SW 1271 (cell line): ENCODE results near the gene ATXN2.
"Not testable (repeated sequence)": the region's sequence is repeated elsewhere in the genome, so short reads cannot be mapped to it uniquely, and the experiment has no call there.

ENCODE experiments used
- DNase-seq, 2 experiments: peaks; one replicate each; lab custom pipeline; 2025; lab: John Stamatoyannopoulos, UW

ATXN2 gene

DNA sequence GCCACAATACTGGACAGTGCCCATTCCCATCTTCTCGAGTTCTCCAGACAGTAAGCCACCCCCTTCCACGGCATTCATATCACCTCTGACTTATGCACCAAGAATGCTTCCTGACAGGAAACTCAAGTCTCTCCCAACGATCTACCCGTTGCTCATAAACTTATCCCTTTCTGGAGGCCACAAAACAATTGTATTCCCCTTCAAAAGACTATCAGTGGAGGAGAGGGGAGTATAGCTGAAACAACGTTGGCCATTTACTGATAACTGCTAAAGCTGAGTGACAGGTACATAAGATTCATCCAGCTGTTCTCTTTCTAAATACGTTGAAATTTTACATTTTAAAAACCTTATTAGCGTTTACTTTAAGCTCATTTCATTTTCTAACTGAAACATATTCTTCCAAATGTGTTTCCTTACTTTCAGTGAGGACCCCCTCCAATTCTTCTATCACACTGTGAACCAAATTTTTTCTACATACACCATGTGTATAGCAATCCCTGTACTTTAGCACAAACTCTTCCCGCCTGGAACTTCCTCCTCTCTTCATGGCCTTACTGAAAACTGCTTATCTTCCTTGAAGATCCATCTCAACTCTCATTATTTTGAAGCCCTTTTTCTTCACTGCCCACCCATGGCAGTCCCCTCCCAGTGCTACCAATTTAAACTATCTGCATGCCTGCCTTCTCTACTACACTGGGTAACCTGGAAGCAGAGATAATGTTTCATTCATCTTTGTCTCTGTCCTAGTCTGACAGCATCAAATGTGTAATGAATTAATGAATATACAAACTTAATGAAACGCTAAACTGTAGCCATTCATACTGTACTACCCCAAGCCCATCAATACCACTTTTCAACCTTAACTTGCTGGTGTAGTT is 28.8 kb downstream of the ATXN2 start:
- peak; percentile 79 to 89 for DNase-seq

DNA sequence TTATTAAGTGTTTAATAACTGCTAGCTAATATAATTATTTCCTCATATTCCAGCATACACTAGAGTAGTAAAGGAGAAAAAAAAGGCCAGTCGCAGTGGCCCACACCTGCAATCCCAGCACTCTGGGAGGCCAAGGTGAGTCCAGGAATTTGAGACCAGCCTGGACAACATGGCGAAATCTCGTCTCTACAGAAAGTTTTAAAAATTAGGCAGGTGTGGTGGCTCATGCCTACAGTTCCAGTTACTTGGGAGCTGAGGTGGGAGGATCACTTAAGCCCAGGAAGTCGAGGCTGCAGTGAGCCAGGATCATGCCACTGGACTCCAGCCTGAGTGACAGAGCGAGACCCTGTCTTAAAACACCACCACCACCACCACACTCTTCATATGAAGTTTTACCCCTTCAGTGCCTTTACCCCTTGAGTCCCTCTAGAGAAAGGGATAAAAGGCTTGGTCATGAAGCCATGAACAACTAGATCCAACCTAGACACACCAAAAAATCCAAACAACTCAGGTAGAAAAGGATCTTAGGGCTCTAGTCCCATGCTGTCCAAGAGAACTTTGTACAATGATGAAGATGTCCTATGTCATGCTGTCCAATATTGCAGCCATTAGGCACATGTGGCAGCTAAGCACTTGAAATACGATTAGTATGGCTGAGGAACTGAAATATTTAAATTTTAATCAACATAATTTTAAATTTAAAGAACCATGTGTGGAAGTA is 29.6 kb downstream of the ATXN2 start:
- DNase-seq, result no peak

DNA sequence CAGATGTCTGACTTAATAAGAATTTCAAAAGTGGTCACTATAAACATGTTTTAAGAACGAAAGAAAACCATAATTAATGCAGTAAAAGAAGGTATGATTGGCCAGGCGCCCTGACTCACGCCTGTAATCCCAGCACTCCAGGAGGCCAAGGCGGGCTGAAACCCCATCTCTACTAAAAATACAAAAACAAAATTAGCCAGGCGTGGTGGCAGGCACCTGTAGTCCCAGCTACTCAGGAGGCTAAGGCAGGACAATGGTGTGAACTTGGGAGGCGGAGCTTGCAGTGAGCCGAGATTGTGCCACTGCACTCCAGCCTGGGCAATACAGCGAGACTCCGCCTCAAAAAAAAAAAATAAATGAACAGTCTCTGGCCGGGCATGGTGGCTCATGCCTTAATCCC is 38.3 kb downstream of the ATXN2 start:
- not testable (repeated sequence) for DNase-seq

DNA sequence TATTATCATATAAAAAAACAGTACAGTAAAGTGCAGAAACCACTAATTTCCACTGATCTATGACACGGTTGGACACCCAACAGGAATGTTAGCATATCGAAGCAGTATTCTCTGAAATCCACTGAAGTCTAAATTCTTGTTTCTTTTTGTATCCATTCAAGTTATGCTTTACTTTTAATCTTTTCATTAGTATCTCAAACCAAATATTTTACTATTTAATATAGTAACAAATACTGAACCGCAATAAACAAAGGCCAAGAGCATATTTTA is 41.1 kb downstream of the ATXN2 start:
- DNase-seq, result no peak

DNA sequence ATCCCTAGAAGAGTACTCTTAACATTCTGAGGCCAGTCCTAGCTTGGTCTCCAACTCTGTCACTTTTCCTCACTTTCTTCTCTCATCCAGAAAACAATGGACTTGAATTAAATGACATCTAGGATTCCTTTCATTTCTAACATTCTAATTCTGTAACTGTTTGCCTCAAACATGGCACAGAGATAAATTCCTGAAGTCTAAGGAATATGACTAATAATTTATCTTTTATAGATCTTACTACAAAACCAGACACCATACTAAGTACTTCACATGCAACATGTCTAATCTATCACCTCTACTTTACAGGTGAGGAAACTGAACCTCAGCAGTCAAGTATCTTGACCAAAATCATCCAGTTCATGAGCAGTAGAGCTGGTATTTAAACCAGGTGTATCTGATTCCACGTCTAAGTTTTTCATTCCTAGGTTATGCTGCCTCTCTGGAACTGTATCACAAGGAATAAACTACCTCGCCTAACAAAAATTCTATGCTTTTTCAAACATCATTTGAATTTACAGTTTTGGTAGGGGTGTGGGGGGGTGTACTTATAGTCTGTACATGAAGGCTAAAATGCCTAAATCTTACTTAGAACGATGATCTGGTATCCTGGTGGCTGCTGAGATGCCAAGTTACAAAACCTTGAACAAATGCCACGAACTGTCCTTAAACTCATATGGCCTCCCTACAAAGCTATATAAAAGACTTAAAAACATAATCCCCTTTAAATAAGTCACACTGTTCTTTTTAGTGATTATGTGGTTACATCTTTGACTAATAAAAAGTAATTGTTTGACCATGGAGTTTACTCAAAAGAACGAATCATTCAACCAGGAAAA is 41.6 kb downstream of the ATXN2 start:
- peak in 1 of 2 experiments; percentile 42 for DNase-seq

DNA sequence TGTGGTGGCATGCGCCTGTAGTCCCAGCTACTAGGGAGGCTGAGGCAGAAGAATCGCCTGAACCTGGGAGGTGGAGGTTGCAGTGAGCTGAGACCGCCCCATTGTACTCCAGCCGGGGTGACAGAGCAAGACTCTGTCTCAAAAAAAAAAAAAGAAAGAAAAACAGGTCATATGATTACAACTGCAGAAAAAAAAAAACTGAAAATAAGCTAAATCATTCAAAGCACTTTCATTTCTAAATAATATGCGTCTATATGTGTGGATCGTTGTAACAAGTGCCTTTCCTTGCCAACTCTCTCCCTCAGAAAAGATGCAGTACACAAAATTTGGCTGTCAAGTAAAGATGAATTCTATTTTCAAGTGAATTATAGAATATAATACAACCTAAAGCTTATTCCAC is 42.4 kb downstream of the ATXN2 start:
- DNase-seq, result no peak

DNA sequence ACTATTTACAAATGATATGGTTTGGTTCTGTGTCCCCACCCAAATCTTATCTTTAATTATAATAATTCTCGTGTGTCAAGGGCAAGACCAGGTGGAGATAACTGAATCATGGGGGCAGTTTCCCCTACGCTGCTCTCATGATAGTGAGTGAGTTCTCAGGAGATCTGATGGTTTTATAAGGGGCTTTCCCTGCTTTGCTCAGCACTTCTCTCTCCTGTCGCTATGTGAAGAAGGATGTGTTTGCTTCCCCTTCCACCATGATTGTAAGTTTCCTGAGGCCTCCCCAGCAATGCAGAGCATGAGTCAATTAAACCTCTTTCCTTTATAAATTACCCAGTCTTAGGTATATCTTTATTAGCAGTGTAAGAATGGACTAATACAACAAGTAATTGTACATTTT is 43.8 kb downstream of the ATXN2 start:
- DNase-seq, result not testable (repeated sequence)

DNA sequence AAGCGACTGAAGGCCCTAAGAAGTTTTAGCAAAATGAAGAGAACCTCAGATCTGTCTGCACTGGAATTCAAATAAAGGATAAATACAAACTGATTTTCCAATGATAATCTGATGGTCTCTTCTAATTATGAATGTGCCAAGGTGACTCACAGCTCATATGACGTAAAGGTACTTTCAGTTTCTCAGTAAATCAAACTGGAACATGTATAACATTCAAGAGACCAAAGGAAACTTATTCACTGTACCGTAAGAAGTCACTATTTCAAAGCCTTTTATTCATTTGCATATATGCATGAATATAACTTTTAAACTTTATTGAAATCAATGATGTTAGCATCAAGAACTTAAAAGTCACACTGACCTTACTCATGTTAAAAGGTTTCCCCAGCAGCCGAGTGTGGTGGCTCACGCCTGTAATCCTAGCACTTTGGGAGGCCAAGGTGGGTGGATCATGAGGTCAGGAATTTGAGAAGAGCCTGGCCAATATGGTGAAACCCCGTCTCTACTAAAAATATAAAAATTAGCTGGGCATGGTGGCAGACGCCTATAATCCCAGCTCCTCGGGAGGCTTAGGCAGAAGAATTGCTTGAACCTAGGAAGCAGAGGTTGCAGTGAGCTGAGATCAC is 52.2 kb downstream of the ATXN2 start:
- DNase-seq, result no peak

DNA sequence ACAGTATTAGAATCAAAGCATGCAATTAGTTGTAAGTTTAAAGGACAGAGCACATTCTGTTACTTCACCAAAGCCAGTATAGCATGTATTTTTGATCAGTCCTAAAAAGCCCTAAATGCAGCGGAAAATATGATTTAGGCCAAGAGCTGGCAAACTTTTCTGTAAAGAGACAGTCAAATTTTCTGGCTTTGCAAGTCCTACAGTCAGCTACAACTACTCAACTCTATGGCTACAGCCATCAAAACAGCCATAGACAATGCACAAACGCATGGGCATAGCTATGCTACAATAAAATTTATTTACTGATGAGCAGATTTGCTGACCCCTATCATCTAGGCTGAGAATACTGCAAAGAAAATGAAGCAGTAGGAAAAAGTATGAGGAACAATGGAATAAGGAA is 52.9 kb downstream of the ATXN2 start:
- no peak for DNase-seq

DNA sequence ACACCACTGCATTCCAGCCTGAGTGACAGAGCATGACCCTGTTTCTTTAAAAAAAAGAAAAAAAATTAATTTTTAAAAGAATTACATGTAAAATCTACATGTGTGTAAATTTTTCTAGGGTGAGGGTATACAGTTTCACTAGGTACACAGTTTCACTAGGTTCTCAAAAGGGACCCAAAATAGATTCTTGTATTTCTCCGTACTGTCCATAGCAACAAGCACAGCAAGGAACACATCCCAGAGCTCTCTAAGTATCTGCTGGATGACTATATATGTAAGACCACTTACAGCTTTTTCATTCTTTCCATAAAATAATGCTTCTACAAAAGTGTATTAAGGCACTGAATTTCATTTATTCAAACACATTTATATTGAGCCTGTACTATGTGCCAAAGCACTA is 55.1 kb downstream of the ATXN2 start:
- DNase-seq, result no peak

DNA sequence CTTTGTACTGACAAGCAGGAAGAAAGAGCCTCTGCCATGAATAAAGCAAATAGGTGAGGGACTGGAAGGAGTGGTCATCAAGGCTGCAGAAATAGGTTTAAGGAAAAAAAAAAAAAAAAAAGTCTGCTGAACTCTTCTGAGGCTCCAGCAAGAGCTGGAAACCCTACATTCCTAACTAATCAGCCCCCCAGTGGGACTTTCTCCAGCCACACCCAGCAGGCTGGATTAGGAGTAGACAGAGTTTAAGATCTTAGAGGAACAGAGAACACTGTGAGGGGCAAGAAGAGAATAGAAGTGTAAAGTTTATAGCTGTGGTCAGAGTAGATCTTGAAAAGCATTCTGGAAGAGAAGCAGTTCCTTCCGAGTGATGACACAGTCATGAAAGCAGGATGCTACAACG is 66.4 kb downstream of the ATXN2 start:
- DNase-seq, result no peak

DNA sequence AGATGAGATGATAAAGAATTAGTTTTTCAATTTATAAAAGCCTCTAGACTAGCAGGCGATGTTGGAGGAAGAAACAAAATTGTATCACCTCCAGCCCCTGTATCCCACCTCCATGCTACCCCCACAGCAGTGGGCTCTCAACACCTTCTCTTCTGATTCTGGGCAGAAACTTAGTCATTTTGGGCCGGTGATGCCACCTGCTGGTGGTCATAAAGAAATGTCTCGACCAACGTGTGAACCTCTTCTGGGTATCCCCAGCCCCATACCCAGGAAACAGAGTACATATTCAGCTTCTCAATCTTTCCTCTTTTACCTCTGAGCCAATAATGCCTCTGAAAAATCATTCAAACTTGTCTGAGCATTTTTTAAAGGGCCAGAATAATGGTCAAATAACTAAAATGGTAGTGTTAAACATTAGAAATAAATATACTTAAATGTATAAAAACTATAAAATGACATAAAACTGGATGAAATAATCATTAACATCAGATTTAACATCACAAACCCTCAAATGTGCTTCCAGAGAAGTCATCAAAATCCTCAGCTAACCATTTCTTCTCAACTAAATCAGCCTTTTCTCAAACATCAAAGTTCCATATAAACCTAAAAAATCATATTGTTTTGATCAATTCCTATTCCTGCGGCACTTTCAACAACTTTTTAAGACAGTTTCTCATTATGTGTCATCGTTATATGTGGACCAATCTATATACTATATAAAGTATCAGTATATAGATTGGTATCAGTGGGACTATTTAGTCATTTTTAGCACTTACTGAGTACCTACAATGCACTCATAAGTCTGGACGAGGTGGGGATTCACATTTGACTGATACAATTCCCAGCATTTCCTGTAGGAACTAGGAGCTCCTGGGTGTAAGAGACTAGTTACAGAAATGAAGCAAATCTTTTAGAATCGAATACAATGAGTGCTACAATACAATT is 69.4 kb downstream of the ATXN2 start:
- peak in 1 of 2 experiments; percentile 68 for DNase-seq

DNA sequence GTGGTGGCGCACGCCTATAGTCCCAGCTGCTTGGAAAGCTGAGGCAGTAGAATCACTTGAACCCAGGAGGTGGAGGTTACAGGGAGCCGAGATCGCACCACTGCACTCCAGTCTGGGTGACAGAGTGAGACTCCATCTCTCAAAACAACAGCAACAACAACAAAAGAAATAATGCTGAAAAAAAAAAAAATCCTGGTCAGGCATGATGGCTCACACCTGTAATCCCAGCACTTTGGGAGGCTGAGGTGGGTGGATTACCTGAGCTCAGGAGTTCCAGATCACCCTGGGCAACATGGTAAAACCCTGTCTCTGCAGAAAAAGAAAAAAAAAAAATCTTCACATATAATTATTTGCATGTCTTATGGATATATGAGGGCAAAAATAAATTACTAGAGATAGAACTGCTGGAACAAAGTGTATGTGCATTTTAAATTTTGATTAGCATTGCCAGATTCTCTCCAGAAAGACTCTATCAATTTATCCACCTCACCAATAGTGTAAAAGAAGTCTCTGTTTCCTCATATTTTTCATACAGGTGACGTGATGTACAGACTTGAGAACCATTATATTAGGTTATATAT is 75.4 kb downstream of the ATXN2 start:
- DNase-seq, result no peak

DNA sequence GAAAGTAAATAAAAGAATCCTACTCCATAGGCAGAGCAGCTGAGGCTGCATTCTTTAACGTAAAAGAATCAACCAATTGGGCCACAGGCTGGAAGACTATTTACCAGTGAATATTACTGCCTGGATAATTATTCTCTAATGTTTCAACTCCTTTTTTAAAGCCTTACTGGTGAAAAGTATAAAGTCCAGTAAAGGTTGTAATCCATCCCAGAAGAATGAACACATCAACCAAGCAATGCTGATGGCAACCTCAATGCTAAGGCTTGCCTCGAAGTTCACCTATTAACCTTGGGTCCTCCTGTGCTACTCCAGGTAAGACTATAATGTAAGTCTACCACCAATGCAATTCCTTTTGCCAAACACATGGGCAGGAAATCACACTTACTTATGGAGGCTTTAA is 77.3 kb downstream of the ATXN2 start:
- DNase-seq, result no peak

DNA sequence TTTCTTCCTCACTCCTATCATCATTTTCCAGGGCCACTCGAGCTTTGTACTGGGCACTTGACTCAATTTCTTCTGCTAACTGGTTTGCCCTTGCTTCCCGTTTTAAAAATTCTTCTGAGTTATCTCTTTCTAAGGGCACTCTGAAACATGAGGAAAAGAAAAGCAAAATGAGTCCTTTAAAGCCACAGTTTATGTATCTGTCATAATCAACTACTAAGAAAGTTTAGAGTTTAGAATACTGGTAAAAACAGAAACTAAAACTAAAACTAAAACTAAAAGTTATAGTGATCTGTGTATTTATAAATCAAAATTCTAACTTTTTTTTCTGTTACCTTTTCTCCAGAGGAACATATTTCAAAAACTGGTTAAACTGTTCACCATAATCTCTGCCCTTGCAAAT is 79.2 kb downstream of the ATXN2 start:
- DNase-seq, result no peak

DNA sequence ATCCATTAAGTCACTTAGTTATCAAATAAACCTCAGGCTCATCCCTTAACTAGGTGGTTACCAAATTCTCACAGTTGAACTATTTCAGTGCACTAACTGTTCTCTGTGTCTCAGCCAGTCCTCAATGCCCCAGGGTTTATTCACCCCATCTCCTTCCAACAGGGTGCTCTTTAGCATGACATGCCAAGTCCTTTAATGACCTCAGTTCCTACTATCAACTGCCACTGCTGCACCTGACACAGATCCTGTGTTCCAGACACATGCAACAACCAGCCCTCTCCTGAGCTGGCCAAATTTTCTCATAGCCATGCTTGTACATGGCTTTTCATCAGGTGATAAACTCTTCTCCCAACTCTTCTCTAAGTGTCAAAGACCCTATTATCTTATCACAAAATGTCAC is 80.0 kb downstream of the ATXN2 start:
- no peak for DNase-seq

DNA sequence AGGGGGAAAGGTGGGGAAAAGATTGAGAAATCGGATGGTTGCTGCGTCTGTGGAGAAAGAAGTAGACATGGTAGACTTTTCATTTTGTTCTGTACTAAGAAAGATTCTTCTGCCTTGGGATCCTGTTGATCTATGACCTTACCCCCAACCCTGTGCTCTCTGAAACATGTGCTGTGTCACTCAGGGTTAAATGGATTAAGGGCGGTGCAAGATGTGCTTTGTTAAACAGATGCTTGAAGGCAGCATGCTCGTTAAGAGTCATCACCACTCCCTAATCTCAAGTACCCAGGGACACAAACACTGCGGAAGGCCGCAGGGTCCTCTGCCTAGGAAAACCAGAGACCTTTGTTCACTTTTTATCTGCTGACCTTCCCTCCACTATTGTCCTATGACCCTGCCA is 91.4 kb downstream of the ATXN2 start:
- DNase-seq, result not testable (repeated sequence)

DNA sequence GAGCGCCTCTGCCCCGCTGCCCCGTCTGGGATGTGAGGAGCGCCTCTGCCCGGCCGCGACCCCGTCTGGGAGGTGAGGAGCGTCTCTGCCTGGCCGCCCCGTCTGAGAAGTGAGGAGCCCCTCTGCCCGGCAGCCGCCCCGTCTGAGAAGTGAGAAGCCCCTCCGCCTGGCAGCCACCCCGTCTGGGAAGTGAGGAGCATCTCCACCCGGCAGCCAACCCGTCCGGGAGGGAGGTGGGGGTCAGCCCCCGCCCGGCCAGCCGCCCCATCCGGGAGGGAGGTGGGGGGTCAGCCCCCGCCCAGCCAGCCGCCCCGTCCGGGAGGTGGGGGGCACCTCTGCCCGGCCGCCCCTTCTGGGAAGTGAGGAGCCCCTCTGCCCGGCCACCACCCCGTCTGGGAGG is 91.9 kb downstream of the ATXN2 start:
- not testable (repeated sequence) for DNase-seq

DNA sequence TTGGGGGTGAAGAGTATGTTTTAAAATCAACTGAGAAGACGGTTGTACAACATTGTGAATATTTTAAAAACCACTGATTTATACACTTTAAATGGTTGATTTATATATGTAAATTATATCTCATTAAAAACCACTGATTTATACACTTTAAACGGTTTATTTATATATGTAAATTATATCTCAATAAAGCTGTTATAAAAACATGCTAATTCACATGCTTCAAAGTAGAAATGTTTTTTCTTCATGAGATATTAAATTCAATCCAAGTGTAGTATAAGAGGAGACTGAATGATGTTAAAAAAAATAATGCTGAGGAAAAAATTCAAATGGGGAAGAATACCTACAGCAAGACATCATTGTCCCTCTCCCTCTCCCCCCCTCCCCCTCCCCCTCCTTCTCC is 92.9 kb downstream of the ATXN2 start:
- no peak for DNase-seq

DNA sequence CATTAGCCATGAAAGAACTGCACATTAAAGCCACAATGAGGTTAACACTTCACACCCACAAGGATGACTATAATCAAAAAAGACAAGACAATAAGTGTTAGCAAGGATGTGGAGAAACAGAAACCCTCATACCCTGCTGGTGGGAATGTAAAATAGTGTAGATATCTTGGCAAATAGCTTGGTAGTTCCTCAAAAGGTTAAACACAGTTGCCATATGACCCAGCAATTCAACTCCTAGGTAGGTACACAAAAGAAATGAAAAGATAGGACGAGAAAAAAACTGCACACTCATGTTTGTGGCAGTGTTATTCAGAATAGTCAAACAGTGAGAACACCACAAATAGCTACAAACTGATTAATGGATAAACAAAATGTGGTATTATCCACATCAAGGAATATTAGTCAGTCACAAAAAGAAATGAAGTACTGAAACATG is 93.5 kb downstream of the ATXN2 start:
- no peak for DNase-seq

DNA sequence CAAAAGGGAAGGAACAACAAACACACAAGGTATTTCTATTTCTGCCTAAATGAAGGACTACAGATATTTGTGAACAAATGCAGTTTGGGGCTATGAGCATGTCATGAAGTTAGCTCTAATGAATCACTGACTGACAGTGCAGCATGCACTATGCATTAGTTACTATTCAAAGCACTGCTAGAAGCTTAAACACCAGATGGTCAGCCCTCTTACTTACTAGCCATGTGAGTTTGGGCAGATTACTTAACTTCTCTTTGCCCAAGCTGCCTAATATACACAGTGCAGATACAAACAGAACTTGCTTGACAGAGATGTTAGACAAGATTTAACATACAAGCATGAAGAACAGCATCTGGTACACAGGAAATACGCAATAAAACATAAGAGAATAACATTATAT is 96.0 kb downstream of the ATXN2 start:
- DNase-seq, result no peak
